Raji (cell line): Measurements from ENCODE around the gene COMP.

Experiments used
- POLR2A ChIP-seq: IDR thresholded peaks from 2 replicates; pipeline ENCODE4 v1.6.1; 2011; ENCODE audit warnings: low read depth, low read length, control low read depth; ENCODE audit not compliant: insufficient read depth

The COMP gene

GRCh38 chr19:18770663-18771327 lies 20.3 kb downstream of the COMP start:
- TF ChIP-seq POLR2A: no peak

GRCh38 chr19:18769989-18770528 lies 21.0 kb downstream of the COMP start:
- no peak for TF ChIP-seq POLR2A

GRCh38 chr19:18768997-18769891 lies 21.9 kb downstream of the COMP start:
- no peak for TF ChIP-seq POLR2A

GRCh38 chr19:18768046-18768771 lies 22.9 kb downstream of the COMP start:
- no peak for TF ChIP-seq POLR2A

GRCh38 chr19:18765224-18765623 lies 25.9 kb downstream of the COMP start:
- TF ChIP-seq POLR2A: no peak

DNA sequence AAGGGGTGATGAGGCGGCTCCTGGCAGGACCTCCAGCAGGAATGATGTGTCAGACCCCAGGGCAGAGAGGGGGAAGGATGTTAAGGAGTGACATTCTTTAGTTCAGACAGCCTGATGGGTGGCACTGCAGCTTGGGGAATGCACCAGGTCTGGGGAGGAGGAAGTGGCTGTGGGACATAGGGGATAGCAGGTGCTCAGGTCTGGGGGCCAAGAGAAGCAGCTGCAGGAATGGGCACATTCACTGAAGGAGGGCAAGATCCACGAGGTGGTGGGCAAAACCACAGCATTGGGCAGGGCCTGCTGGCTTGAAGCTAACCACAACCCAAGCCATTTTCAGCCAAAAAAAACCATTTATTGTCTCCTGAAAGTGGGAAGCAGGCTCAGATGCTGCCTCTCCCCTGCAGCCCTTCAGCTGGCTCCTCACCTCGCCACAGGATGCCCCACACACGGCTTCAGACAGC lies 26.5 kb downstream of the COMP start:
- no peak for TF ChIP-seq POLR2A

DNA sequence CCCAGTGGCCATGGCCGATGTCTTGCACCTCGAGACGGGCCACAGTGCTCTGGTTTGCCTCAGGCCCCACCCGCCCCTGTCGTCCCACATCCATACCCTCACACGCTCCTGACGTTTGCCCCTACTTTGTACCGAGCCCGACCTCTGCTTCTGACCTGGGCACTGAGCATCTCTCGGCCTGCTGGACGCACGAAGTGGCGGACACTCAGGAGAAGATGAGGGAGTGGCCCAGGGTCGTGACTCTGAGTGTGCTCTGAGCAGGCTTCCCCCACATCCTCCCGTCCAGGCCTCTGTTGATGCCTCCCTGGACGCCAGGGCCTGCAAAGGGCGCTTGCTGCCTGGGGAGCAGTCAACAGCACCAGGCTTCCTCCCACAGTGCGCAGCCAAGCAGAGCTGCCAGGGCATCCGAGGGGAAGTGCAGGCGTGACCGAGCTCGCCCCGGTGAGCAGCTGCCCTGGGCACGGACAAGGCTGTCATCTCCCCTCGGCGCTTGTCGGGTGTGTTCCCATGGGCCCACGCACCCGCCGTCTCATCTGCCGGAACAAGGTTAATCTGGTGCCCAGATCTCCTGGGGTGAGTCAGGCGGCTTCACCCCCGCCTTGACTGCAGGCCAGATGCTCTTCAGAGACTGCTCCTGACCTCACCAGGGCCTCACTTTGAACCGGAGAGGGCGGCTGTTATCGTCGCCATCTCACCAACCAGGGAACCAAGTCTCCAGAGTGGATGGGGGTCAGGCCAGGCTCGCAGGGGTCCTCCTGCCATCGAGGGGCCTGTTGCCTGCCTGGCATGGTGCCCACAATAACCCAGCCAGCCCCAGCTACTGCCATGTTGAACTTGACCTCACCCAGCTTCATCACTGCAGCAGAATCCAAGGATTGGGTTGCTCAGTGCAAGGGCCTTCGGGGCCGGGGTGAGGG lies 27.2 kb downstream of the COMP start:
- no peak for TF ChIP-seq POLR2A

GRCh38 chr19:18762125-18763023 lies 28.7 kb downstream of the COMP start:
- TF ChIP-seq POLR2A: no peak

GRCh38 chr19:18761531-18762110 lies 29.5 kb downstream of the COMP start:
- TF ChIP-seq POLR2A: no peak

- no peak for TF ChIP-seq POLR2A
These were observed 30.4 kb downstream of the COMP start for GRCh38 chr19:18760440-18761383.

GRCh38 chr19:18759995-18760426 lies 31.1 kb downstream of the COMP start:
- no peak for TF ChIP-seq POLR2A
